Gastroesophageal sphincter (tissue), 3 donors: ENCODE results near the gene ZNF575.

Source experiments
- CTCF ChIP-seq, 4 experiments: fragments of 200-600 bp in 2 of 4; fragments of 450-650 bp in 2 of 4; sonication (generic) in 1 of 4; IDR thresholded peaks; one replicate each; pipeline ENCODE4 v1.5.1; 2017 to 2019; ENCODE audit warnings: antibody characterized with exemption in 4 of 4, mild to moderate bottlenecking in 2 of 4, moderate library complexity in 2 of 4
- POLR2A ChIP-seq, 2 donors: fragments of 450-650 bp; IDR thresholded peaks; one replicate each; pipeline ENCODE4 v1.6.1; 2017; ENCODE audit warnings: antibody characterized with exemption in 2 of 2, mild to moderate bottlenecking in 2 of 2, moderate library complexity in 1 of 2

- TF ChIP-seq CTCF (IDR thresholded peaks at IDR 0.05) (no peak), POLR2A (IDR thresholded peaks at IDR 0.05) (no peak)
Measured at GRCh38 chr19:43488179-43488578, 44.8 kb upstream of the ZNF575 start.
